LNCaP clone FGC (cell line): ENCODE results near the gene OR7A17.

Experiments used
- DNase-seq: peaks from one replicate; pipeline ENCODE4 v3.0.0-alpha.2; 2011; ENCODE audit warnings: low read depth
- H3K4me3 ChIP-seq: 2 replicates; pipeline ENCODE4 v1.5.1; 2011; ENCODE audit warnings: mild to moderate bottlenecking, low read depth, low read length, control low read depth
- CTCF ChIP-seq: IDR thresholded peaks from 2 replicates; pipeline ENCODE4 v1.5.1; 2012; ENCODE audit warnings: mild to moderate bottlenecking; ENCODE audit not compliant: control insufficient read depth, insufficient read depth; ENCODE audit errors: extremely low read depth

OR7A17 gene

GRCh38 chr19:14886032-14886431, at the start of gene OR7A17:
OR7A17 (minus strand) TSS chr19:14886132; CDS start chr19:14881355, 4,777 bp downstream.
- DNase-seq, result no peak
- TF ChIP-seq CTCF, result no peak

GRCh38 chr19:14933506-14933905, 47.6 kb upstream of the OR7A17 start:
- H3K4me3 ChIP-seq, result no peak overlapping the region
- no peak for DNase-seq
- no peak for TF ChIP-seq CTCF

More at GRCh38 chr19:14886032-14886431, at the start of gene OR7A17:
- H3K4me3 ChIP-seq, result no peak within 1 kb of the TSS

- peak; percentile 26 for TF ChIP-seq CTCF
- no peak overlapping the region for H3K4me3 ChIP-seq
- DNase-seq, result no peak
Measured at GRCh38 chr19:14916848-14917247, 30.9 kb upstream of the OR7A17 start.

GRCh38 chr19:14915116-14915515, 29.2 kb upstream of the OR7A17 start:
- TF ChIP-seq CTCF, result no peak
- no peak overlapping the region for H3K4me3 ChIP-seq
- DNase-seq, result no peak

- no peak for TF ChIP-seq CTCF
- DNase-seq, result no peak
- no peak overlapping the region for H3K4me3 ChIP-seq
Measured at GRCh38 chr19:14906711-14907110, 20.8 kb upstream of the OR7A17 start.

- TF ChIP-seq CTCF, result no peak
Measured at GRCh38 chr19:14901675-14902260, 15.8 kb upstream of the OR7A17 start.

More at GRCh38 chr19:14901675-14902260, 15.8 kb upstream of the OR7A17 start:
- DNase-seq, result no peak
- H3K4me3 ChIP-seq, result no peak overlapping the region
